Natural killer cell (primary cell): ENCODE results near the gene PRICKLE2. TPM values are rescaled to one million over a fixed set of nuclear protein-coding genes. Genes with fewer than 3 reads are reported as not detected.

Experiments
- ATAC-seq, 3 donors: fragments of 150-1000 bp in 2 of 3; fragments of 200-7000 bp in 1 of 3; cut with Tn5 transposase; 1 replicate in 1 of 3; 2 replicates in 2 of 3; pipeline ENCODE4 v1.10.0; 2021; ENCODE audit warnings: mild to moderate bottlenecking in 2 of 3, moderate library complexity in 2 of 3
- DNase-seq, 2 donors: peaks; one replicate each; pipeline versions ENCODE4 v3.0.0 to v3.0.0-alpha.2; 2013 to 2021; ENCODE audit warnings: mixed read lengths in 1 of 2
- H3K27ac ChIP-seq: one replicate; pipeline ENCODE4 v1.5.1; 2013; ENCODE audit warnings: mild to moderate bottlenecking, low read length
- H3K27me3 ChIP-seq: one replicate; pipeline ENCODE4 v1.6.1; 2013; ENCODE audit warnings: low read length; ENCODE audit not compliant: control insufficient read depth, insufficient read depth
- H3K36me3 ChIP-seq: one replicate; pipeline ENCODE4 v1.6.1; 2013; ENCODE audit warnings: low read length; ENCODE audit not compliant: control insufficient read depth, insufficient read depth
- H3K4me1 ChIP-seq: one replicate; pipeline ENCODE4 v1.6.1; 2013; ENCODE audit warnings: low read length; ENCODE audit not compliant: control insufficient read depth, insufficient read depth
- H3K4me3 ChIP-seq: one replicate; pipeline ENCODE4 v1.5.1; 2013; ENCODE audit warnings: low read length
- H3K9me3 ChIP-seq: one replicate; pipeline ENCODE4 v1.6.1; 2013; ENCODE audit warnings: low read length; ENCODE audit not compliant: control insufficient read depth, insufficient read depth
- H3K27ac Mint-ChIP-seq, 2 donors: one replicate each; pipeline ENCODE4 v1.8.0; 2022; ENCODE audit warnings: mild to moderate bottlenecking in 2 of 2, mixed read lengths in 2 of 2, moderate library complexity in 1 of 2
- H3K27me3 Mint-ChIP-seq, 2 donors: one replicate each; pipeline ENCODE4 v1.8.0; 2022; ENCODE audit warnings: low read depth in 2 of 2, mixed read lengths in 2 of 2
- H3K36me3 Mint-ChIP-seq: one replicate; pipeline ENCODE4 v1.8.0; 2022; ENCODE audit warnings: mixed read lengths
- H3K4me1 Mint-ChIP-seq, 2 donors: one replicate each; pipeline ENCODE4 v1.8.0; 2022; ENCODE audit warnings: mixed read lengths in 2 of 2
- H3K4me3 Mint-ChIP-seq: one replicate; pipeline ENCODE4 v1.8.0; 2022; ENCODE audit warnings: mild to moderate bottlenecking, moderate library complexity, mixed read lengths
- H3K9me3 Mint-ChIP-seq, 2 donors: one replicate each; pipeline ENCODE4 v1.8.0; 2022; ENCODE audit warnings: mixed read lengths in 2 of 2
- WGBS: methylation state at CpG from one replicate; pipeline ENCODE4 v1.1.7; 2013; ENCODE audit warnings: missing lambda C conversion rate; ENCODE audit not compliant: insufficient coverage; 5-methylcytosine and 5-hydroxymethylcytosine counted together
- intact Hi-C: fragments of 100-400 bp; cut with micrococcal nuclease; formaldehyde crosslinking; loops from one replicate; pipeline ENCODE4 v1.14.2; 2022
- total RNA-seq, 4 donors: library from RNA; stranded (reverse); fragments of 120-200 nt in 1 of 4; gene quantifications; one replicate each; pipeline versions ENCODE4 v1.2.3 to v1.2.4, GENCODE V29; 2013 to 2022
- TF ChIP-seq, protein P1 (sequence below): fragments of 200-600 bp; IDR thresholded peaks from one replicate; pipeline ENCODE4 v1.8.0; 2022; ENCODE audit warnings: antibody characterized with exemption

PRICKLE2 gene
- total RNA-seq, 3 donors from 2014 or later (not counting 1 experiment from before 2014, with no cell fraction given): 0.07 to 3.3 (median 1.8) TPM

DNA sequence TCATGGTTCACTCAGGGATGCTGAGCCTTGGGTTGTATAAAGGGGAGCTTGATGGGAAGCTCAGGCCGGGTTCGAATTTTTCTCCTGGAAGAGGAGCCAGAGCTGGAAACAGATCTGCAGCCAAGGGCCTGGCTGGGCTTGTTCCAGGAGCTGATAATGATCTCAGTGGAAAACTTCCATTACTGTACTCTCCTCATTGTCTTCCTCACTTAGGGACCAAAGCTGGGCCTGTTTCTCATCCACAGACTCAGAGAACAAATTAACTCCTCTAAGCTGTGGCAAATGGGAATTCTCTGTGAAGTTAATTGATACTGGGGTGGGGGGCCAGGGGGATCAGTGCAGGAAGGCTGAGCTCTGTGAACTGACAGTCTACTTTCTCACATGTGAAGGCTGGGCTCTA lies 92.0 kb downstream of the PRICKLE2 start:
- Mint-ChIP-seq H3K9me3 (peaks cover 0 to 2% of the 10 kb centered on the region in 2 donors), H3K4me1 (no peaks in the 10 kb centered on the region), H3K36me3 (no peaks in the 10 kb centered on the region), H3K4me3 (no peak overlapping the region), H3K27me3 (no peaks in the 10 kb centered on the region), H3K27ac (no peak overlapping the region)
- H3K9me3 ChIP-seq: no peaks in the 10 kb centered on the region
- H3K4me3 ChIP-seq: no peak overlapping the region
- H3K27ac ChIP-seq: no peak overlapping the region
- intact Hi-C loops: no loop called here
- no peaks in the 10 kb centered on the region for H3K4me1 ChIP-seq
- H3K36me3 ChIP-seq: no peaks in the 10 kb centered on the region
- H3K27me3 ChIP-seq: no peaks in the 10 kb centered on the region
- TF ChIP-seq, protein P1, sequence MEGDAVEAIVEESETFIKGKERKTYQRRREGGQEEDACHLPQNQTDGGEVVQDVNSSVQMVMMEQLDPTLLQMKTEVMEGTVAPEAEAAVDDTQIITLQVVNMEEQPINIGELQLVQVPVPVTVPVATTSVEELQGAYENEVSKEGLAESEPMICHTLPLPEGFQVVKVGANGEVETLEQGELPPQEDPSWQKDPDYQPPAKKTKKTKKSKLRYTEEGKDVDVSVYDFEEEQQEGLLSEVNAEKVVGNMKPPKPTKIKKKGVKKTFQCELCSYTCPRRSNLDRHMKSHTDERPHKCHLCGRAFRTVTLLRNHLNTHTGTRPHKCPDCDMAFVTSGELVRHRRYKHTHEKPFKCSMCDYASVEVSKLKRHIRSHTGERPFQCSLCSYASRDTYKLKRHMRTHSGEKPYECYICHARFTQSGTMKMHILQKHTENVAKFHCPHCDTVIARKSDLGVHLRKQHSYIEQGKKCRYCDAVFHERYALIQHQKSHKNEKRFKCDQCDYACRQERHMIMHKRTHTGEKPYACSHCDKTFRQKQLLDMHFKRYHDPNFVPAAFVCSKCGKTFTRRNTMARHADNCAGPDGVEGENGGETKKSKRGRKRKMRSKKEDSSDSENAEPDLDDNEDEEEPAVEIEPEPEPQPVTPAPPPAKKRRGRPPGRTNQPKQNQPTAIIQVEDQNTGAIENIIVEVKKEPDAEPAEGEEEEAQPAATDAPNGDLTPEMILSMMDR: no peak
- DNase-seq: no peak
- WGBS: 81% methylated on average over 2 of the region's 2 CpGs
- ATAC-seq: no peak

DNA sequence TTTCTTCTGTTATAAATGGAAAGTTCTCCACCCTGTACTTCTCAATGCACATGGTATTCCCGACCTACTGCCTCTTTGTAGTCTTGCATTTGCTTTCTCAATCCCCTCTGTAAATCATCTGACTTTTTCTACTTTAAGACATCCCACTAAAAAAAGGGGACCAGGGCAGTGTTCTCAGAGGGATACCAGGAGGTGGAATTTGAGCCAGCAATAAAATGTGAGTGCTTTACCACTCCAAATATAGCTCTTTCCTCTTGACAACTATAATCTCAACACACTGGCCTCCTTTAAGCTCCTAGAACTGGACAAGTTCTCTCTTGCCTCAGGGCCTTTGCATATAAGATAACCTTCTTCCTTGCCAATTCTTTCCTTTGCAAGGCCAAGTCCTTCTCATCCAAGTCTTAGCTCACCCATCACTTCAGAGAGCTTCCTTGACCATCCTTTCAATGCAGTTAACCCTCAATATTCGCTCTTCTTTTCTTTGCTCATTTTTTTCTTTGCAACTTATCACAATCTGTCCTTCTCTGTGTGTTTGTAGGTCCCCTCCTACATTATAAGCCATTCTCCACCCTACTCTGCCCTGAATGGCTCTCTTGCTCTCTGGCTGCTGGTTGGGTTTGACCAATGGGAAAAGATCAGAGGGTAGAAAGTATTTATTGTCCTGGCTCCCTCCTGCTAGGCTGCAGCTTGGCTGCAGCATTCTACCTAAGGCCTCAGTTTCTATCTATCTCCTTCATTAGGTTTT lies 93.4 kb downstream of the PRICKLE2 start:
- Histone ChIP-seq H3K27ac (no peak overlapping the region), H3K9me3 (no peaks in the 10 kb centered on the region), H3K4me1 (no peaks in the 10 kb centered on the region), H3K4me3 (no peak overlapping the region), H3K36me3 (no peaks in the 10 kb centered on the region), H3K27me3 (no peaks in the 10 kb centered on the region)
- Mint-ChIP-seq H3K27me3 (no peaks in the 10 kb centered on the region), H3K27ac (no peak overlapping the region), H3K9me3 (peaks cover 0 to 2% of the 10 kb centered on the region in 2 donors), H3K36me3 (no peaks in the 10 kb centered on the region), H3K4me3 (no peak overlapping the region), H3K4me1 (no peaks in the 10 kb centered on the region)
- intact Hi-C loops: no loop called here
- TF ChIP-seq, protein P1: no peak
- WGBS: 78% methylated on average over 2 of the region's 2 CpGs
- no peak for ATAC-seq
- no peak for DNase-seq

DNA sequence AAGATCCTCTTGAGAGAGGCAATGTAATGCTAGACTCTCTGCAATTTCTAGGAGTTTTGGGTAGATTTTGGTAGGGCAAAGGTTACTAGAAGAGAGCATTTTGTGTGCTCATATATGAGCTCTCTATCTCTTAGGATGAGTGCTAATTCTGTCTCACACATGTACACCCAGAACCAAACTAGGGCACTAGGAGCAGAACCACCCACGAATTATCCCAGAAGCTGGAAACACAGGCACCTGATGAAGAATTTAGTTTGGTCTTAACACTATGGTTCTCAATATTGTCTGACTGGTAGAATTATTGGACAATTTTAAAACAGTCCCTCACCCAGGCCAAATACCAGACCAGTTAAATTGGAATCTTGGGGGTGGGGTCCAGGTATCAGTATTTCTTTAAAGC lies 94.8 kb downstream of the PRICKLE2 start:
- Mint-ChIP-seq H3K36me3 (no peaks in the 10 kb centered on the region), H3K4me3 (no peak overlapping the region), H3K9me3 (no peaks in the 10 kb centered on the region)

More for the DNA sequence above, 94.8 kb downstream of the PRICKLE2 start:
- H3K4me1 Mint-ChIP-seq: no peaks in the 10 kb centered on the region
- H3K27ac Mint-ChIP-seq: no peak overlapping the region
- no peaks in the 10 kb centered on the region for H3K27me3 Mint-ChIP-seq
- Histone ChIP-seq H3K36me3 (no peaks in the 10 kb centered on the region), H3K27me3 (no peaks in the 10 kb centered on the region), H3K4me1 (no peaks in the 10 kb centered on the region), H3K4me3 (no peak overlapping the region), H3K27ac (no peak overlapping the region), H3K9me3 (no peaks in the 10 kb centered on the region)
- TF ChIP-seq, protein P1: no peak
- DNase-seq (no peak), ATAC-seq (no peak)
- no CpG with 5 or more reads among the region's 1 CpG for WGBS
- intact Hi-C loops: no loop called here
